Activated CD4-positive, alpha-beta memory T cell treated with anti-CD3 and anti-CD28 coated beads for 36 hours (primary cell): ENCODE measurements around the gene SULT1E1. TPM values are rescaled to one million over a fixed set of nuclear protein-coding genes. Genes with fewer than 3 reads are reported as not detected.

ENCODE experiments used
- CTCF ChIA-PET: fragments of 350-600 bp; sonication (Branson Sonifier 250); formaldehyde crosslinking; loops from one replicate; lab custom pipeline; 2021; ENCODE audit warnings: antibody characterized with exemption, inconsistent platforms; lab: Charles Lee
- POLR2A ChIA-PET: fragments of 350-600 bp; sonication (Branson Sonifier 250); formaldehyde crosslinking; loops from one replicate; lab custom pipeline; 2021; ENCODE audit warnings: antibody characterized with exemption; lab: Charles Lee
- DNase-seq: peaks from one replicate; pipeline ENCODE4 v3.0.0-alpha.2; 2020
- H3K27ac Mint-ChIP-seq: one replicate; pipeline ENCODE4 v1.8.0; 2021; ENCODE audit warnings: mixed read lengths
- H3K27me3 Mint-ChIP-seq: one replicate; pipeline ENCODE4 v1.8.0; 2021; ENCODE audit warnings: mixed read lengths
- H3K36me3 Mint-ChIP-seq: one replicate; pipeline ENCODE4 v1.8.0; 2021; ENCODE audit warnings: mixed read lengths
- H3K4me1 Mint-ChIP-seq: one replicate; pipeline ENCODE4 v1.8.0; 2021; ENCODE audit warnings: low read depth, mixed read lengths
- H3K4me3 Mint-ChIP-seq: one replicate; pipeline ENCODE4 v1.8.0; 2021; ENCODE audit warnings: mild to moderate bottlenecking, mixed read lengths
- H3K9me3 Mint-ChIP-seq: one replicate; pipeline ENCODE4 v1.8.0; 2021; ENCODE audit warnings: mixed read lengths
- intact Hi-C: fragments of 100-400 bp; cut with micrococcal nuclease; formaldehyde crosslinking; loops from one replicate; pipeline ENCODE4 v1.15.1; 2023
- total RNA-seq, 2 experiments: library from RNA; stranded (reverse); gene quantifications; one replicate each; pipeline ENCODE4 v1.2.3, GENCODE V29; 2021

The SULT1E1 gene
- total RNA-seq, 2 experiments from 2014 or later: not detected

GRCh38 chr4:69823048-69823447 lies 36.9 kb downstream of the SULT1E1 start:
- H3K27me3 Mint-ChIP-seq: no peaks in the 10 kb centered on the region
- CTCF ChIA-PET: interaction anchor here (1.0 to 1.4 kb wide), 6 partner anchors 11 to 133 kb away, joined by 3 to 6 read pairs (median 4); no protein-coding TSS in a partner anchor

DNA sequence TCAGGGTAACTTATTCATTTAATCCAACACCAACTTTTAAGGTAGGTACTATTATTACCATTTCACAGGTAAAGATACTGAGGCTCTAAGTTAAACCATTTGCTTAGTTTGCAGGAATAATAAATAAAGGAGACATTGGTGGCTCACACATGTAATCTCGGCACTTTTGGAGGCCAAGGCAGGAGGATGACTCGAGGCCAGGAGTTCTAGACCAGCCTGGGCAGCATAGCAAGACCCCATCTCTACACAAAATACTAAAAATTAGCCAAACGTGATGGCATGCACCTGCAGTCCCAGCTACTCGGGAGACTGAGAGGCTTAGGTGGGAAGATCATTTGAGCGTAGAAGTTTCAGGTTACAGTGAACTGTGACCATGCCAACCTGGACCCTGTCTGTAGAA lies 37.7 kb downstream of the SULT1E1 start:
- no peaks in the 10 kb centered on the region for H3K36me3 Mint-ChIP-seq
- no peak overlapping the region for H3K27ac Mint-ChIP-seq
- POLR2A ChIA-PET: no interaction called here
- H3K4me1 Mint-ChIP-seq: peaks cover 2% of the 10 kb centered on the region
- H3K27me3 Mint-ChIP-seq: no peaks in the 10 kb centered on the region
- no peaks in the 10 kb centered on the region for H3K9me3 Mint-ChIP-seq
- CTCF ChIA-PET: no interaction called here
- no peak for DNase-seq
- intact Hi-C loops: loop anchor here (2.0 to 5.0 kb wide), 2 partner anchors 59 to 360 kb away; no protein-coding TSS in a partner anchor
- H3K4me3 Mint-ChIP-seq: no peak overlapping the region

More at GRCh38 chr4:69823048-69823447, 36.9 kb downstream of the SULT1E1 start:
- intact Hi-C loops: loop anchor here (1.0 to 5.0 kb wide), 3 partner anchors 58 to 359 kb away; no protein-coding TSS in a partner anchor
- Mint-ChIP-seq H3K9me3 (no peaks in the 10 kb centered on the region), H3K4me1 (peaks cover 2% of the 10 kb centered on the region), H3K27ac (no peak overlapping the region), H3K4me3 (no peak overlapping the region), H3K36me3 (no peaks in the 10 kb centered on the region)
- POLR2A ChIA-PET: no interaction called here
- no peak for DNase-seq

DNA sequence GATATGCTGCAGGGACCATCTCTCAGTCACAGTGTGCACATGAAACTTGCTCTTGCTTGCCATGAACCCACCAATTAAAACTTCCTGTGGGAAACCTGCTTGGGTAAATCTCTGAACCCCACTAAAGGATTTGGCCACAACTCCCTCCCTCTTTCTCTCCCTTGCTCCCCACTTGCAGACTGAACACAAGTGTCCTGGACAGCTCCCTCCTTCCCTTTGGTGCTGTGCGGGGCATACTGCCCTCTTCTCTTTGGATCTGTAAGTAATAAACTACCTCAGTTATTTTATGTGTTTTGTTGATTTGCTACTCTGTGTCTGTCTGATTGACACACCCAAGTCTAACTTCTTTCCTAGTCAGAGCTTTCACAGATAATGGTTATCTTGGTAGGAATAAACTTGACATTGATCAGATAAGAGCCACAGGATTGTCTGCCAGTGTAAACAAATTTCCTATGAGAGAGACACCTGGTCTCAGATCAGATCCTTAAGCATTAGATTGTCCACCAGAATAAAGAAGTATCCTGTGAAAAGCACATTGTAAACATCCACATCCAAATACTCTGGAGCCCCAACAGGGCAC lies 41.8 kb downstream of the SULT1E1 start:
- Mint-ChIP-seq H3K36me3 (no peaks in the 10 kb centered on the region), H3K4me1 (no peaks in the 10 kb centered on the region), H3K27ac (no peak overlapping the region), H3K4me3 (no peak overlapping the region), H3K9me3 (no peaks in the 10 kb centered on the region), H3K27me3 (no peaks in the 10 kb centered on the region)
- no peak for DNase-seq
- ChIA-PET CTCF (no interaction called here), POLR2A (no interaction called here)
- intact Hi-C loops: no loop called here

GRCh38 chr4:69816236-69816635 lies 43.7 kb downstream of the SULT1E1 start:
- POLR2A ChIA-PET: no interaction called here
- Mint-ChIP-seq H3K27me3 (no peaks in the 10 kb centered on the region), H3K36me3 (no peaks in the 10 kb centered on the region), H3K4me3 (no peak overlapping the region), H3K9me3 (no peaks in the 10 kb centered on the region), H3K4me1 (no peaks in the 10 kb centered on the region), H3K27ac (no peak overlapping the region)
- CTCF ChIA-PET: no interaction called here
- DNase-seq: no peak
- intact Hi-C loops: no loop called here

GRCh38 chr4:69813628-69814027 lies 46.3 kb downstream of the SULT1E1 start:
- ChIA-PET CTCF (no interaction called here), POLR2A (no interaction called here)
- Mint-ChIP-seq H3K4me1 (no peaks in the 10 kb centered on the region), H3K27ac (no peak overlapping the region), H3K36me3 (no peaks in the 10 kb centered on the region), H3K9me3 (no peaks in the 10 kb centered on the region), H3K27me3 (no peaks in the 10 kb centered on the region), H3K4me3 (no peak overlapping the region)
- no peak for DNase-seq
- intact Hi-C loops: no loop called here

DNA sequence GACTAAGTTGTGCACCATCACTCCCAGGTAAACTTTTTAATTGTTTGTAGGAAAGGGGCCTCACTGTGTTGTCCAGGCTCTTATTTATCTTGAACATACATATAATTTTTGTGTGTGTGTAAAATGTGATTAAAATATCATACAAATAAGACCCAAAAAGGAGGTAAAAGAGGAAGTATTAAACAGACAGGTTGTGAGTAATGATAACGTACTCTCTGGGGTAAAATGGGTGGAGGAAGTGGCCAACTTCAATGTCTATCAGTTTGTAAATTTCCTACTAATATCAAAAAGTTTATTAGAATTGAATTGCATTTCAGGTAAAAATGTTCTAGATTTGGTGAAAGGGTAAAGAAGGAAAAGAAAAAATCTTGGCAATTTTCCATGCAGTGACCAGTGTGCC lies 48.8 kb downstream of the SULT1E1 start:
- Mint-ChIP-seq H3K4me1 (no peaks in the 10 kb centered on the region), H3K9me3 (no peaks in the 10 kb centered on the region), H3K27ac (no peak overlapping the region), H3K36me3 (no peaks in the 10 kb centered on the region), H3K27me3 (no peaks in the 10 kb centered on the region), H3K4me3 (no peak overlapping the region)
- intact Hi-C loops: no loop called here
- CTCF ChIA-PET: no interaction called here
- POLR2A ChIA-PET: no interaction called here
- DNase-seq: no peak

DNA sequence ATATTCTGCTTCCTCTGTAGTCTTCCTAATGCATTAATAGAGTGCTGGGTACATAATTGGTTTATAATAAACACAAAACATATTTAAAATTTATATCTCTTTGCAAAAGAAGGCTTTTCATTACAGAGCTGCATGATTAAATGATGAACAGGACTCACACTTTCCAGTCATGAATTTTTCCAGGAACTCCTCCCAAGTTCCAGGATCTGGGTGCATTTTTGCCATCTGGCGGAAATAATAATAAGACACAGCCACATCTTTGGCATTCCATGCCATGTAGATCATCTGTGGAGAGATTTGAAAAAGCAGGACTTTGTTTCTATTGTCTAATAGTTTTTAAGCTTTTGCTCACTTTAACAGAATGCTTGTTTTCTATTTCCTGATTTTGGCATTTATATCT lies 59.3 kb downstream of the SULT1E1 start:
- POLR2A ChIA-PET: no interaction called here
- no peaks in the 10 kb centered on the region for H3K4me1 Mint-ChIP-seq
- intact Hi-C loops: no loop called here
- no peak overlapping the region for H3K27ac Mint-ChIP-seq
- DNase-seq: no peak
- no peaks in the 10 kb centered on the region for H3K36me3 Mint-ChIP-seq
- CTCF ChIA-PET: no interaction called here
- H3K4me3 Mint-ChIP-seq: no peak overlapping the region
- no peaks in the 10 kb centered on the region for H3K9me3 Mint-ChIP-seq
- H3K27me3 Mint-ChIP-seq: peaks cover 2% of the 10 kb centered on the region

GRCh38 chr4:69799337-69799736 lies 60.6 kb downstream of the SULT1E1 start:
- H3K9me3 Mint-ChIP-seq: no peaks in the 10 kb centered on the region
- ChIA-PET CTCF (no interaction called here), POLR2A (no interaction called here)
- no peak overlapping the region for H3K27ac Mint-ChIP-seq
- peaks cover 2% of the 10 kb centered on the region for H3K27me3 Mint-ChIP-seq
- no peak overlapping the region for H3K4me3 Mint-ChIP-seq
- no peak for DNase-seq
- intact Hi-C loops: loop anchor here (5.0 kb wide), 1 partner anchor 328 kb away; no protein-coding TSS in a partner anchor
- H3K4me1 Mint-ChIP-seq: no peaks in the 10 kb centered on the region
- H3K36me3 Mint-ChIP-seq: no peaks in the 10 kb centered on the region

DNA sequence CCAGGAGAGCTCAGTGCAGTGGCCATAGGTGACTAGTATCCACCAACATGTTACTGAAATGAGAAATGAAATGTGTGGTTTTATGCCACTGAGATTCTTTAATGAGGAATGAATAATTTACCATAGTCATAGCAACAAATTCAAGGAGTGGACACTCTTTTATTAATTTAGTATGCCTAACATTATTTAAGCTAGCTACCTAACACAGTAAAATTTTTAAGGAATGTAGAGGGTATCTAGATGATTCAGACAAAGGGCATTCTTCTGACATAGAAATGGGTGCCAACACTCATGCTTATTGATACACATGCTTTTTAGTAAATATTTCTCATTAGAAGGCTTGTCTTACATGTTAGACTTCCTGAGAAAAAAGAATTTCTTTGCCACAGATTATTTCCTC lies 66.2 kb downstream of the SULT1E1 start:
- Mint-ChIP-seq H3K27ac (no peak overlapping the region), H3K27me3 (no peaks in the 10 kb centered on the region)

More for the DNA sequence above, 66.2 kb downstream of the SULT1E1 start:
- DNase-seq: no peak
- ChIA-PET POLR2A (no interaction called here), CTCF (no interaction called here)
- H3K4me1 Mint-ChIP-seq: no peaks in the 10 kb centered on the region
- intact Hi-C loops: no loop called here
- no peaks in the 10 kb centered on the region for H3K36me3 Mint-ChIP-seq
- no peaks in the 10 kb centered on the region for H3K9me3 Mint-ChIP-seq
- no peak overlapping the region for H3K4me3 Mint-ChIP-seq

Other genes starting within 250 kb of the SULT1E1 start
- gene UGT2A2, start 220.5 kb downstream of the SULT1E1 start, total RNA-seq: not detected
- gene UGT2A1, start 206.9 kb downstream of the SULT1E1 start, total RNA-seq: not detected
- gene SULT1B1, start 99.5 kb downstream of the SULT1E1 start, total RNA-seq: under 1 TPM; 0.68 to 0.76 TPM
- not detected for gene CSN1S1, start 70.9 kb upstream of the SULT1E1 start, total RNA-seq
- not detected for gene CSN2, start 105.6 kb upstream of the SULT1E1 start, total RNA-seq
- not detected for gene STATH, start 135.8 kb upstream of the SULT1E1 start, total RNA-seq
- not detected for gene HTN3, start 168.3 kb upstream of the SULT1E1 start, total RNA-seq
- not detected for gene HTN1, start 190.3 kb upstream of the SULT1E1 start, total RNA-seq